CD4-positive, alpha-beta T cell (primary cell): Measurements from ENCODE around the gene ITPRIP. TPM values are rescaled to one million over a fixed set of nuclear protein-coding genes. Genes with fewer than 3 reads are reported as not detected.

Source experiments
- ATAC-seq: fragments of 200-7000 bp; cut with Tn5 transposase; one replicate; pipeline ENCODE4 v1.10.0; 2022; ENCODE audit warnings: mild to moderate bottlenecking; ENCODE audit not compliant: poor library complexity
- CTCF ChIA-PET: fragments of 350-600 bp; sonication (Branson Sonifier 250); formaldehyde crosslinking; loops from one replicate; lab custom pipeline; 2021; ENCODE audit warnings: antibody characterized with exemption, inconsistent platforms; lab: Charles Lee
- POLR2A ChIA-PET: fragments of 350-600 bp; sonication (Branson Sonifier 250); formaldehyde crosslinking; loops from one replicate; lab custom pipeline; 2021; ENCODE audit warnings: antibody characterized with exemption, inconsistent platforms; lab: Charles Lee
- DNase-seq, 14 experiments: peaks; one replicate each; pipeline ENCODE4 v3.0.0-alpha.2; 2013 to 2020; ENCODE audit warnings: mixed read lengths in 2 of 14
- H3K27ac ChIP-seq, 2 donors: one replicate each; pipeline versions ENCODE4 v1.5.1 to v1.7.0; 2013; ENCODE audit warnings: low read length in 2 of 2, low read depth in 1 of 2, mild to moderate bottlenecking in 1 of 2
- H3K27me3 ChIP-seq, 2 experiments: 1 replicate in 1 of 2; 2 replicates in 1 of 2; pipeline versions ENCODE4 v1.6.1 to v1.7.0; 2013; ENCODE audit warnings: low read length in 2 of 2, control low read depth in 1 of 2, mild to moderate bottlenecking in 1 of 2, moderate library complexity in 1 of 2; ENCODE audit not compliant: insufficient read depth in 2 of 2, control insufficient read depth in 1 of 2
- H3K36me3 ChIP-seq: one replicate; pipeline ENCODE4 v1.6.1; 2013; ENCODE audit warnings: low read length, control low read depth; ENCODE audit not compliant: insufficient read depth
- H3K4me1 ChIP-seq: one replicate; pipeline ENCODE4 v1.6.1; 2013; ENCODE audit warnings: low read length, control low read depth; ENCODE audit not compliant: insufficient read depth
- H3K4me3 ChIP-seq: one replicate; pipeline ENCODE4 v1.5.1; 2013; ENCODE audit warnings: mild to moderate bottlenecking, low read length, moderate library complexity
- H3K9me3 ChIP-seq, 2 experiments: 1 replicate in 1 of 2; 2 replicates in 1 of 2; pipeline versions ENCODE4 v1.6.1 to v1.7.0; 2013; ENCODE audit warnings: low read length in 2 of 2, mild to moderate bottlenecking in 2 of 2, control low read depth in 1 of 2, moderate library complexity in 1 of 2; ENCODE audit not compliant: control insufficient read depth in 1 of 2, insufficient read depth in 1 of 2
- H3K27ac Mint-ChIP-seq: one replicate; pipeline ENCODE4 v1.8.0; 2020; ENCODE audit warnings: mixed read lengths
- H3K27me3 Mint-ChIP-seq: one replicate; pipeline ENCODE4 v1.8.0; 2021; ENCODE audit warnings: mixed read lengths
- H3K36me3 Mint-ChIP-seq: one replicate; pipeline ENCODE4 v1.8.0; 2021; ENCODE audit warnings: low read depth, mixed read lengths
- H3K4me1 Mint-ChIP-seq: one replicate; pipeline ENCODE4 v1.8.0; 2021; ENCODE audit warnings: low read depth, mixed read lengths
- H3K4me3 Mint-ChIP-seq: one replicate; pipeline ENCODE4 v1.8.0; 2020; ENCODE audit warnings: mild to moderate bottlenecking, mixed read lengths
- H3K9me3 Mint-ChIP-seq: one replicate; pipeline ENCODE4 v1.8.0; 2020; ENCODE audit warnings: mixed read lengths
- intact Hi-C, 2 experiments: fragments of 100-400 bp; cut with DNase I in 1 of 2; cut with micrococcal nuclease in 1 of 2; formaldehyde crosslinking; loops; one replicate each; pipeline versions ENCODE4 v1.15.1 to v1.9.0; 2023 to 2025; cut with DNase I, micrococcal nuclease
- total RNA-seq, 174 experiments: library from RNA in 2 of 174; stranded (reverse) in 2 of 174; gene quantifications; one replicate each; pipeline ENCODE4 v1.2.3 and lab custom pipeline; 2021 to 2026
- TF ChIP-seq, protein P1 (sequence below): fragments of 200-600 bp; IDR thresholded peaks from one replicate; pipeline ENCODE4 v1.8.0; 2022; ENCODE audit warnings: antibody characterized with exemption, mild to moderate bottlenecking

Gene ITPRIP
- total RNA-seq, 2 experiments from 2014 or later = 127 to 133 TPM

DNA sequence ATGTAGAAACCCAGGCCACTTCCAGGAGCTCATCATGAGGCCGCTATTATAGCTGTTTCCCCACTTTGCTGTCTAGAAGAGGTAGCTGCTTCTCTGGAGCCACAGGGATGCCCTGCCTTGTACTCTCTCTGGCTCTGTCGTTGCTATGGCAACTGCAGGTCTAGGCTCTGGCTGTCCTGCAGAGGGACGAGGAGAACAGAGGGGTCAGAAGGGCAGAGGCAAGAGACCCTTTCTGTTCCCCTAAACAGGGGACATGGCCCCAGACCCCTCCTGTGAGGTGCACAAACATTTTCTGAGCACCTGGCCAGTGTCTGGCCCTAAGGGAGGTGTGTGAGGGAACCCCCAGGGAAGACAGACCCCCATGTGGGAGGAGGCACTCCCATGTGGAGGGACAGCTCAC lies 31.4 kb downstream of the ITPRIP start:
- TF ChIP-seq, protein P1, sequence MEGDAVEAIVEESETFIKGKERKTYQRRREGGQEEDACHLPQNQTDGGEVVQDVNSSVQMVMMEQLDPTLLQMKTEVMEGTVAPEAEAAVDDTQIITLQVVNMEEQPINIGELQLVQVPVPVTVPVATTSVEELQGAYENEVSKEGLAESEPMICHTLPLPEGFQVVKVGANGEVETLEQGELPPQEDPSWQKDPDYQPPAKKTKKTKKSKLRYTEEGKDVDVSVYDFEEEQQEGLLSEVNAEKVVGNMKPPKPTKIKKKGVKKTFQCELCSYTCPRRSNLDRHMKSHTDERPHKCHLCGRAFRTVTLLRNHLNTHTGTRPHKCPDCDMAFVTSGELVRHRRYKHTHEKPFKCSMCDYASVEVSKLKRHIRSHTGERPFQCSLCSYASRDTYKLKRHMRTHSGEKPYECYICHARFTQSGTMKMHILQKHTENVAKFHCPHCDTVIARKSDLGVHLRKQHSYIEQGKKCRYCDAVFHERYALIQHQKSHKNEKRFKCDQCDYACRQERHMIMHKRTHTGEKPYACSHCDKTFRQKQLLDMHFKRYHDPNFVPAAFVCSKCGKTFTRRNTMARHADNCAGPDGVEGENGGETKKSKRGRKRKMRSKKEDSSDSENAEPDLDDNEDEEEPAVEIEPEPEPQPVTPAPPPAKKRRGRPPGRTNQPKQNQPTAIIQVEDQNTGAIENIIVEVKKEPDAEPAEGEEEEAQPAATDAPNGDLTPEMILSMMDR = no peak
- no peak overlapping the region for H3K4me3 Mint-ChIP-seq

DNA sequence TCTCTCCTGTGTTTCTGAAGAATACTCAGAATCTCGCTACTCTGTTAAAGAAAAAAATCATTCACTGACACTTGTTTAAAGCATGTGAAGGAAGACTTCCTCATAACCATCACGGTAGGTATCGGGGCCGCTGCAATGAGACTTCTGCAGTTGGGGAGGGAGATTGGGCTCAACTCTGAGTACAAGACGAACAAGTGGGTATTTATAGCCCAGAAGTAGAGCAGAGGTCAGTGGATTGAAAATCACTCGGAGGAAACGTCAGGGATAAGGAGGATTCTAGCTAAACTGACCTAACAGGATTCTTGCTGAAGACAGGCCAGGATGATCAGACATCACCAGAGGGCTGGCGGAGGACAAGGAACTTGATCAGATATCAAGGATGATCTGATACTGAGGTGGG lies 33.3 kb downstream of the ITPRIP start:
- H3K27me3 Mint-ChIP-seq = no peaks in the 10 kb centered on the region
- peaks cover 13% of the 10 kb centered on the region for H3K36me3 Mint-ChIP-seq
- peaks cover 79% of the 10 kb centered on the region for H3K4me1 Mint-ChIP-seq
- no peak for DNase-seq
- TF ChIP-seq, protein P1 = no peak
- ChIA-PET CTCF (interaction anchor here (1.2 to 6.0 kb wide), 12 partner anchors 9 to 57 kb away, joined by 3 to 107 read pairs (median 12); partner anchors contain the start of genes CFAP58 and ITPRIP), POLR2A (interaction anchor here (1.2 to 5.6 kb wide), 7 partner anchors 16 to 47 kb away, joined by 4 to 99 read pairs (median 30); partner anchors contain the start of genes CFAP58 and ITPRIP)
- Histone ChIP-seq H3K36me3 (no peaks in the 10 kb centered on the region), H3K27me3 (no peaks in the 10 kb centered on the region), H3K4me3 (no peak overlapping the region), H3K4me1 (peaks cover 78% of the 10 kb centered on the region), H3K27ac (no peak overlapping the region), H3K9me3 (no peaks in the 10 kb centered on the region)
- peak overlapping the region; percentile 16 for H3K27ac Mint-ChIP-seq
- no peak overlapping the region for H3K4me3 Mint-ChIP-seq
- intact Hi-C loops = loop anchor here (1.0 kb wide), 3 partner anchors 14 to 45 kb away; partner anchors contain the start of gene ITPRIP (in 1 of the 2)
- H3K9me3 Mint-ChIP-seq = no peaks in the 10 kb centered on the region
- ATAC-seq = no peak

More for the DNA sequence above, 31.4 kb downstream of the ITPRIP start:
- ChIA-PET CTCF (interaction anchor here (1.4 to 6.0 kb wide), 3 partner anchors 30 to 45 kb away, joined by 3 to 107 read pairs (median 37); partner anchors contain the start of genes CFAP58 and ITPRIP), POLR2A (interaction anchor here (1.2 to 5.6 kb wide), 10 partner anchors 12 to 45 kb away, joined by 3 to 99 read pairs (median 8); partner anchors contain the start of genes CFAP58, GSTO2 and ITPRIP)
- no peak for ATAC-seq
- no peaks in the 10 kb centered on the region for H3K9me3 ChIP-seq
- DNase-seq = no peak
- peaks cover 15% of the 10 kb centered on the region for H3K36me3 ChIP-seq
- Mint-ChIP-seq H3K27me3 (no peaks in the 10 kb centered on the region), H3K9me3 (no peaks in the 10 kb centered on the region), H3K36me3 (peaks cover 22% of the 10 kb centered on the region), H3K4me1 (peaks cover 75% of the 10 kb centered on the region), H3K27ac (peak overlapping the region; percentile 71)
- no peaks in the 10 kb centered on the region for H3K27me3 ChIP-seq
- H3K4me3 ChIP-seq = no peak overlapping the region
- no peak overlapping the region for H3K27ac ChIP-seq
- peaks cover 80% of the 10 kb centered on the region for H3K4me1 ChIP-seq
- intact Hi-C loops = loop anchor here in 1 of 2 experiments (2.0 kb wide), 1 partner anchor 16 kb away; no protein-coding TSS in a partner anchor

DNA sequence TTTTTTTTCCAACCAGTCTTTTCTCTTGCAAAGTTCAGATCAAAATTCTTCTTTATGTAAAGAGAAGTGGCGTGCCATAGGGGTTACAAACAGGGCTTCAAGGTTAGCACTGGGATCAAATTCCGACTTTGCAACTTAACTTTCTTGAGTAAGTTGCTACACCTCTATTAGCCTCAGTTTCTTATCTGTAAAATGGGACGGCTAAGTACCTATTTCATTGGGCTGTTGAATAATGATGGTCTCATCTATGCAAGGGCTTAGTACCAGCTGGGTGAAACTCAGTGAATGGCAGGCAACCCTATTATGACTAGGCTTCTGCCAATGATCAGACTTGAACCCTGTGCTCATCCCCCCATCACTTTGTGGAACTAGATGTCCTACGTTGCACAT lies 33.9 kb downstream of the ITPRIP start:
- intact Hi-C loops = no loop called here
- Mint-ChIP-seq H3K27me3 (no peaks in the 10 kb centered on the region), H3K4me1 (peaks cover 79% of the 10 kb centered on the region), H3K4me3 (no peak overlapping the region), H3K9me3 (no peaks in the 10 kb centered on the region), H3K27ac (peak overlapping the region; percentile 35), H3K36me3 (peaks cover 13% of the 10 kb centered on the region)
- DNase-seq = no peak
- H3K27ac ChIP-seq = no peak overlapping the region
- ChIA-PET POLR2A (interaction anchor here (1.1 to 5.6 kb wide), 2 partner anchors 34 to 48 kb away, joined by 3 to 58 read pairs; partner anchors contain the start of genes CFAP58 and ITPRIP), CTCF (interaction anchor here (1.8 to 6.0 kb wide), 5 partner anchors 9 to 47 kb away, joined by 11 to 107 read pairs (median 37); partner anchors contain the start of genes CFAP58 and ITPRIP)
- H3K4me1 ChIP-seq = peaks cover 73% of the 10 kb centered on the region
- TF ChIP-seq, protein P1 = no peak
- no peak overlapping the region for H3K4me3 ChIP-seq
- no peaks in the 10 kb centered on the region for H3K9me3 ChIP-seq
- no peaks in the 10 kb centered on the region for H3K27me3 ChIP-seq
- no peak for ATAC-seq
- H3K36me3 ChIP-seq = no peaks in the 10 kb centered on the region
